T-cell (primary cell): ENCODE results near the gene CARS2. TPM values are rescaled to one million over a fixed set of nuclear protein-coding genes. Genes with fewer than 3 reads are reported as not detected.
"Not testable (repeated sequence)": the region's sequence is repeated elsewhere in the genome, so short reads cannot be mapped to it uniquely, and the experiment has no call there.

Experiments
- ATAC-seq, 4 experiments: fragments of 200-7000 bp in 3 of 4; fragments of 150-1000 bp in 1 of 4; cut with Tn5 transposase; replicated peaks in 1 of 4; 1 replicate in 3 of 4; 2 replicates in 1 of 4; pipeline ENCODE4 v1.10.0; 2021; ENCODE audit warnings: moderate library complexity in 3 of 4, mild to moderate bottlenecking in 2 of 4, moderate number of reproducible peaks in 1 of 4
- CTCF ChIA-PET, 2 donors: fragments of 300-600 bp; sonication (Branson Sonifier 250); formaldehyde crosslinking; loops; one replicate each; lab custom pipeline; 2022; ENCODE audit warnings: antibody characterized with exemption in 2 of 2; lab: Charles Lee
- POLR2A ChIA-PET, 2 donors: fragments of 300-600 bp; sonication (Branson Sonifier 250); formaldehyde crosslinking; loops; one replicate each; lab custom pipeline; 2022; ENCODE audit warnings: antibody characterized with exemption in 2 of 2; lab: Charles Lee
- DNase-seq, 35 experiments: peaks; one replicate each; pipeline versions ENCODE4 v3.0.0 to v3.0.0-alpha.2; 2013 to 2023
- H3K27ac ChIP-seq: one replicate; pipeline ENCODE4 v1.5.1; 2013; ENCODE audit warnings: low read length
- H3K27me3 ChIP-seq, 2 experiments: replicated peaks in 1 of 2; 1 replicate in 1 of 2; 2 replicates in 1 of 2; pipeline versions ENCODE4 v1.6.1 to v1.7.0; 2013; ENCODE audit warnings: low read length in 1 of 2, mixed read lengths in 1 of 2; ENCODE audit not compliant: control insufficient read depth in 2 of 2, insufficient read depth in 2 of 2; ENCODE audit errors: extremely low read depth in 1 of 2
- H3K36me3 ChIP-seq, 2 donors: 1 replicate in 1 of 2; 2 replicates in 1 of 2; pipeline versions ENCODE4 v1.6.1 to v1.7.0; 2013; ENCODE audit warnings: low read length in 1 of 2; ENCODE audit not compliant: control insufficient read depth in 2 of 2, insufficient read depth in 1 of 2; ENCODE audit errors: extremely low read depth in 1 of 2
- H3K4me1 ChIP-seq, 2 experiments: 1 replicate in 1 of 2; 2 replicates in 1 of 2; pipeline versions ENCODE4 v1.6.1 to v1.7.0; 2013; ENCODE audit warnings: low read length in 2 of 2, mixed read lengths in 1 of 2; ENCODE audit not compliant: insufficient read depth in 2 of 2, control insufficient read depth in 1 of 2; ENCODE audit errors: extremely low read depth in 1 of 2
- H3K4me3 ChIP-seq, 2 donors: 1 replicate in 1 of 2; 2 replicates in 1 of 2; pipeline versions ENCODE4 v1.5.1 to v1.7.0; 2013; ENCODE audit warnings: mild to moderate bottlenecking in 2 of 2, low read length in 1 of 2, moderate library complexity in 1 of 2; ENCODE audit not compliant: control insufficient read depth in 1 of 2; ENCODE audit errors: extremely low read depth in 1 of 2
- H3K9me3 ChIP-seq: 2 replicates; pipeline ENCODE4 v1.7.0; 2013
- H3K27ac Mint-ChIP-seq, 2 donors: one replicate each; pipeline ENCODE4 v1.8.0; 2020 to 2021; ENCODE audit warnings: mild to moderate bottlenecking in 2 of 2, mixed read lengths in 2 of 2
- H3K27me3 Mint-ChIP-seq, 2 donors: one replicate each; pipeline ENCODE4 v1.8.0; 2021 to 2022; ENCODE audit warnings: mixed read lengths in 2 of 2
- H3K36me3 Mint-ChIP-seq: one replicate; pipeline ENCODE4 v1.8.0; 2021; ENCODE audit warnings: mixed read lengths
- H3K4me1 Mint-ChIP-seq, 3 donors: one replicate each; pipeline ENCODE4 v1.8.0; 2020 to 2022; ENCODE audit warnings: mixed read lengths in 3 of 3, mild to moderate bottlenecking in 1 of 3
- H3K4me3 Mint-ChIP-seq, 3 donors: one replicate each; pipeline ENCODE4 v1.8.0; 2020 to 2022; ENCODE audit warnings: mild to moderate bottlenecking in 3 of 3, mixed read lengths in 3 of 3, moderate library complexity in 3 of 3
- H3K9me3 Mint-ChIP-seq, 3 donors: one replicate each; pipeline ENCODE4 v1.8.0; 2020 to 2022; ENCODE audit warnings: mixed read lengths in 3 of 3
- WGBS: methylation state at CpG from one replicate; pipeline ENCODE4 v1.1.5; 2013; ENCODE audit warnings: missing lambda C conversion rate; ENCODE audit not compliant: insufficient coverage; 5-methylcytosine and 5-hydroxymethylcytosine counted together
- total RNA-seq, 35 experiments: library from RNA in 6 of 35; stranded (reverse) in 6 of 35; fragments of 120-200 nt in 1 of 35; gene quantifications; one replicate each; pipeline versions ENCODE4 v1.2.1 to v1.2.4 and lab custom pipeline; 2013 to 2026

Gene CARS2
- total RNA-seq, 5 donors from 2014 or later (not counting 1 experiment from before 2014, with no cell fraction given): 74.2 to 102 (median 85.4) TPM

- CTCF ChIA-PET: interaction anchor here (1.0 to 1.5 kb wide), 3 partner anchors 18 to 21 kb away, joined by 3 read pairs; no protein-coding TSS in a partner anchor
- Mint-ChIP-seq H3K9me3 (no peaks in the 10 kb centered on the region), H3K36me3 (peaks cover 36% of the 10 kb centered on the region), H3K27me3 (no peaks in the 10 kb centered on the region), H3K4me3 (peak overlapping the region in 1 of 3 donors; percentile 5), H3K4me1 (peaks cover 47 to 57% (median 56%) of the 10 kb centered on the region in 3 donors), H3K27ac (no peak overlapping the region)
- 100% methylated on average over 1 of the region's 3 CpGs for WGBS
- DNase-seq: no peak
- Histone ChIP-seq H3K36me3 (peaks cover 12 to 57% of the 10 kb centered on the region in 2 donors), H3K4me3 (no peak overlapping the region), H3K27me3 (no peaks in the 10 kb centered on the region), H3K27ac (no peak overlapping the region), H3K4me1 (peaks cover 12 to 39% of the 10 kb centered on the region in 2 experiments), H3K9me3 (no peaks in the 10 kb centered on the region)
- POLR2A ChIA-PET: no interaction called here
- no peak for ATAC-seq
These were observed 3.8 kb downstream of the CARS2 start for GRCh38 chr13:110702089-110702488.

GRCh38 chr13:110701061-110701460, 4.9 kb downstream of the CARS2 start:
- Histone ChIP-seq H3K36me3 (peaks cover 12 to 62% of the 10 kb centered on the region in 2 donors), H3K4me1 (peaks cover 9 to 36% of the 10 kb centered on the region in 2 experiments)
- H3K9me3 ChIP-seq, H3K27ac Mint-ChIP-seq, H3K4me3 Mint-ChIP-seq, ATAC-seq, H3K9me3 Mint-ChIP-seq, DNase-seq, H3K4me3 ChIP-seq, POLR2A ChIA-PET, H3K27me3 Mint-ChIP-seq, H3K27me3 ChIP-seq, H3K27ac ChIP-seq: not testable (repeated sequence)
- CTCF ChIA-PET: interaction anchor here (0.7 to 1.5 kb wide), 2 partner anchors 18 to 108 kb away, joined by 3 read pairs; no protein-coding TSS in a partner anchor
- H3K36me3 Mint-ChIP-seq: peaks cover 40% of the 10 kb centered on the region
- H3K4me1 Mint-ChIP-seq: peaks cover 39 to 57% (median 54%) of the 10 kb centered on the region in 3 donors
- 90% methylated on average over 7 of the region's 7 CpGs for WGBS

GRCh38 chr13:110700641-110701040, 5.3 kb downstream of the CARS2 start:
- Histone ChIP-seq H3K4me3 (no peak overlapping the region), H3K27ac (no peak overlapping the region), H3K4me1 (peaks cover 9 to 36% of the 10 kb centered on the region in 2 experiments), H3K27me3 (no peaks in the 10 kb centered on the region), H3K36me3 (peaks cover 12 to 62% of the 10 kb centered on the region in 2 donors), H3K9me3 (no peaks in the 10 kb centered on the region)
- WGBS: 100% methylated on average over 1 of the region's 8 CpGs
- POLR2A ChIA-PET: no interaction called here
- peaks cover 39 to 58% (median 54%) of the 10 kb centered on the region in 3 donors for H3K4me1 Mint-ChIP-seq
- H3K27ac Mint-ChIP-seq: no peak overlapping the region
- no peaks in the 10 kb centered on the region for H3K27me3 Mint-ChIP-seq
- no peak overlapping the region for H3K4me3 Mint-ChIP-seq
- H3K9me3 Mint-ChIP-seq: no peaks in the 10 kb centered on the region
- peaks cover 43% of the 10 kb centered on the region for H3K36me3 Mint-ChIP-seq
- DNase-seq (no peak), ATAC-seq (no peak)
- CTCF ChIA-PET: interaction anchor here in 1 of 2 donors (0.7 kb wide), 1 partner anchor 107 kb away, joined by 3 read pairs; no protein-coding TSS in a partner anchor

- H3K4me1 Mint-ChIP-seq: peaks cover 38 to 56% (median 53%) of the 10 kb centered on the region in 3 donors
- peaks cover 7 to 31% of the 10 kb centered on the region in 2 experiments for H3K4me1 ChIP-seq
- ChIA-PET POLR2A (no interaction called here), CTCF (no interaction called here)
- H3K36me3 Mint-ChIP-seq: peaks cover 43% of the 10 kb centered on the region
- ATAC-seq (no peak), DNase-seq (no peak)
- no peak overlapping the region for H3K4me3 Mint-ChIP-seq
- H3K4me3 ChIP-seq: no peak overlapping the region
- H3K27ac Mint-ChIP-seq: no peak overlapping the region
- H3K27me3 Mint-ChIP-seq: no peaks in the 10 kb centered on the region
- no peaks in the 10 kb centered on the region for H3K27me3 ChIP-seq
- H3K9me3 Mint-ChIP-seq: no peaks in the 10 kb centered on the region
- H3K27ac ChIP-seq: no peak overlapping the region
- 93% methylated on average over 13 of the region's 14 CpGs for WGBS
- peaks cover 12 to 65% of the 10 kb centered on the region in 2 donors for H3K36me3 ChIP-seq
- H3K9me3 ChIP-seq: no peaks in the 10 kb centered on the region
These were observed 5.7 kb downstream of the CARS2 start for GRCh38 chr13:110700186-110700585.

GRCh38 chr13:110699148-110700145, 6.5 kb downstream of the CARS2 start:
- CTCF ChIA-PET: no interaction called here
- Mint-ChIP-seq H3K36me3 (peaks cover 43% of the 10 kb centered on the region), H3K4me1 (peaks cover 34 to 51% (median 47%) of the 10 kb centered on the region in 3 donors), H3K4me3 (no peak overlapping the region), H3K27me3 (no peaks in the 10 kb centered on the region), H3K27ac (peak overlapping the region in 1 of 2 donors; percentile 44), H3K9me3 (no peaks in the 10 kb centered on the region)
- no peaks in the 10 kb centered on the region for H3K9me3 ChIP-seq
- no peaks in the 10 kb centered on the region for H3K27me3 ChIP-seq
- peaks cover 12 to 71% of the 10 kb centered on the region in 2 donors for H3K36me3 ChIP-seq
- DNase-seq: no peak
- H3K27ac ChIP-seq: no peak overlapping the region
- peaks cover 0 to 24% of the 10 kb centered on the region in 2 experiments for H3K4me1 ChIP-seq
- POLR2A ChIA-PET: no interaction called here
- WGBS: 97% methylated on average over 9 of the region's 15 CpGs
- H3K4me3 ChIP-seq: no peak overlapping the region
- no peak for ATAC-seq

GRCh38 chr13:110698689-110699088, 7.2 kb downstream of the CARS2 start:
- Histone ChIP-seq H3K4me3 (no peak overlapping the region), H3K4me1 (peaks cover 0 to 21% of the 10 kb centered on the region in 2 experiments), H3K9me3 (no peaks in the 10 kb centered on the region), H3K27me3 (no peaks in the 10 kb centered on the region), H3K36me3 (peaks cover 12 to 68% of the 10 kb centered on the region in 2 donors), H3K27ac (no peak overlapping the region)
- peaks cover 44% of the 10 kb centered on the region for H3K36me3 Mint-ChIP-seq
- peaks cover 34 to 49% (median 45%) of the 10 kb centered on the region in 3 donors for H3K4me1 Mint-ChIP-seq
- no peak overlapping the region for H3K27ac Mint-ChIP-seq
- no peak for DNase-seq
- no peaks in the 10 kb centered on the region for H3K27me3 Mint-ChIP-seq
- 100% methylated on average over 1 of the region's 4 CpGs for WGBS
- no peak overlapping the region for H3K4me3 Mint-ChIP-seq
- ChIA-PET POLR2A (no interaction called here), CTCF (no interaction called here)
- no peak for ATAC-seq
- H3K9me3 Mint-ChIP-seq: no peaks in the 10 kb centered on the region
